ENCODE results near the gene ACTL10.
A peak's percentile ranks its signal among the peaks of the same experiment; 100 is the strongest.

Gene ACTL10

DNA sequence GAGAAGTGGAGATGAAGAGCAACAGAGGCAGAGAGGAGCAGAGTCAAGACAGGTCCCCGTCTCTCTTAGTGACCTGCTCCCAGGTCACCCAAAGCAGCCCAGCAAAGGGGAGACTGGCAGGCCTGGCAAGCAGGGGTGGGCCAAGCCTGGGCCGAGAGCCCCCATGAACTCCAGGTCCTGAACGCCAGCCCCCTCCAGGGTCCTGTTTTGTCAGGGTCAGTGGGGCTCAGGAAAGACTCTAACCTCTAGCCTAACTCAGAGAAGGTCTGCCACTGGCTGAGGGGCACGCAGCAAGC lies 6.3 kb downstream of the ACTL10 start:
- FAIRE-seq (no peak), DNase-seq (ENCODE audit: insufficient read length, low spot score) (no peak)
- no peak for TF ChIP-seq POLR2A (IDR thresholded peaks at IDR 0.05; ENCODE audit: low read depth, low read length)

DNA sequence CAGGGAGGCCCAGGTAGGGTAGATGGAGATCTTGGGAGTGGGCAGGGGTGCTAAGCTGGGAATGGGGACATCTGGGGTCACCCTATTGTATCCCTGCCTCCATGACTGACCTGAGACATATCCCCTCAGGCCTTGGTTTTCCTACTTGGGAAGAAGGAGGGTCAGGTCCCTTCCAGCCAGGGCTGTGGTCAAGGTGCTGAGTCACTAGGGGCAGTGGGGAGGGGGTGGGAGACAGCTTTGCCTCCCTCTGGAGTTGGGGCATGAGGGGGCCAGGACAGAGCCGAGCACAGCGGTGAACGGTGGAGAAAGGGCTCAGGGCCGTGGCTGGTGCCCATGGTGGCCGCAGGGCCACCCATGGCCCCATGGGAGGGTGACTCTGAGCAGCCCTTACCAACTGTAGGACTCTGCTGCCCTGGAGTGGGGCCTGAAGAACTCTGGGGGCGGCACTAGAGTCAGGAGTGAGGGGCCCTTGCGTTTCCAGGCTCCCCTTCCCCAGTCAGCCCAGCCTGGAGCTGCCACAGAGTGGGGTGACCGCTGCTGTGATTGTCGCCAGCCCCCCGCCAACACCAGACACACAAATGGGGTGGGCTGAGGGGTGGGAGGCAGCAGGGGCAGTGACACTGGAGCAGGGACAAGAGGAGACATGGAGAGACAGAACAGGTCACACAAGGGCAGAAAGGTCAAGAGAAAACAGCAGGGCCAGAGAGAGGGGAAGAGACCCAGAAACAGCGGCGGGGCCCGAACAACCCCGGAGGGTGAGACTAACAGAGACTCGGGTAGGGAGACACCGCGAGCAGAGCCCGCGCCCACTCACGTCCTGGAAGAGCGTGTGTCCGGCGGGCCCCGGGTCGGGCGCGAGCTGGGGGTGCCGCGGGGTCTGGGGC lies 6.9 kb downstream of the ACTL10 start:
- TF ChIP-seq POLR2A (IDR thresholded peaks at IDR 0.05; ENCODE audit: low read depth, low read length), result no peak
- FAIRE-seq (no peak), DNase-seq (ENCODE audit: insufficient read length, low spot score) (peak; percentile 95)

DNA sequence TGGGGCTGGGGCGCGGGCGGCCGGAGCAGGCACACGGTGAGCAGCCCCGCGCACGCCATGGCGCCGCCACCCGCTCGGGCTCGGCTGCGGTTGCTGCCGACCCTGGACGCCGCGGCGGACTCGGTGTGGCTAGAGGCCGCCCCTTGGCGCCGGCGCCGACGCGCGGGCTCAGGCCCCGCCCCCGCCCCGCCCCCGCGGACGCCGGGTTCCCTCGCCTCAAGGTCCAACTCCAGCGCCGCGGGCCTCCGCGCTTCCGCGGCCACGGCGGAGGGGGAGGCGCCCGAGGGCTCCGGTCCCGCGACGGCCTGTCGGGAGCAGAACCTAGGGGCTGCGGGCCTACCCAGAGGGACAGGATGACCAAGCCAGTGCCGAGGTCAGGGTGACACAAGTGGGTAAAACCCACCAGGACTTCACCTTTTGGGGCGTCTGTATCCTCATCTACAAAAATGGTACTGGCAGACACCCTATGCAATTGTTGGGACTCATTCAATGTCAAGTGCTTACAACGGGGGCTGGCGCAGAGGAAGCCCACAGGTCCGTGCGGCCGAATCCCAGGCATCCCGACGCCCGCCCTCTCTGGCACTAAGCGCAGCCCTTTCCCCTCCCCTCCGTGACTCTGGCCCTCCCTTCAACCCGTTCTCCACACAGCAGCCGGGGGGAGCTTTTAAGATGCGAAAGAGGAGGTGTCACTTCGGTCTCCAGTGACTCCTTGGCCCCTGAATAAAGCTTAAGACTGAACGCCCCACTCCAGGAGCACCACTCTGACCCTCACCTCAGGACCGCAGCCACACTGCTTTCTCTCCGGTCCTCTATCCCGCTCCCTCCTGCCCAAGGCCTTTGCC lies 7.8 kb downstream of the ACTL10 start, which contains the start of gene NECAB3:
Gene NECAB3 (minus strand): TSS at position 135 of the 842 bp plus-strand sequence. CDS start 76 bp downstream, at position 59.
- TF ChIP-seq POLR2A (IDR thresholded peaks at IDR 0.05; ENCODE audit: low read depth, low read length), result peak; percentile 95
- DNase-seq (ENCODE audit: insufficient read length, low spot score), result peak; percentile 98
- FAIRE-seq, result no peak

DNA sequence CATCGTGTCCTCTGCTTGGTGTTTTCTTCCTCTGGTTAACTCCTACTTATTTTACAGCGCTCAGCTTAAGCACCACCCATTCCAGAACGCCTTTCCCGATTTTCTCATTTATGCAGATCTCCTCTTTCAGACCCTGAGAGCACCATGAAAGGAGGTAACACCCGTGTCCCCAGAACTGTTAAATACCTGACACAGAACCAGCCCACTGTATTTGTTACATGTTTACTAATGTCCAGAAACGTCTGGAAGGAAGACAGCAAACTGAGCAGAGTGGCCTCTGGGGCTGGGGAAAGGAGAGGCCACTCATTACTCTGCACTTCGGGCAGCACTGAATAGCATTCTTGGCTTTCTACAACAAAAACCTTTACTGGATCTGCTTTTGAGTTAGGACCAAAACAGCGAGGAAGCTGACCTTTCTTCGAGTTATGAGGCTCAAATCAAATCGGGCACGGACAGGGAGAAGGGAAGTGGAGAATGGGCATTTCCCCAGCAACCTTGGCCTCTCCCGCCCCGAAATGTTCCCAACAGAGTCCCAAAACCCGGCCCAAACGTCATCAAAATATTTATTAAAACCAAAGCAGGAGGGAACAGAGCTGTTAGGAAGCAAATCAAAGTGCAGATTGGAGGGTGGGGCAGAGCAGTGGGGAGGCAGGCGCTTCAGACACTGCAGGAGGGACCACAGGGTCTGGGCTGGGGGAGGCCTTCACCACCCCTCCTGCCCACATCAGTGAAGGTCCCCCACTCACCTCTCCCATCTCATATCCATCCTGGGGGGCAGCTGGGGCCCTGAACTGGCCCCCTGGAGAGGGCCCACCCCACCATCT lies 8.6 kb downstream of the ACTL10 start:
- FAIRE-seq (no peak), DNase-seq (ENCODE audit: insufficient read length, low spot score) (no peak)
- no peak for TF ChIP-seq POLR2A (IDR thresholded peaks at IDR 0.05; ENCODE audit: low read depth, low read length)

DNA sequence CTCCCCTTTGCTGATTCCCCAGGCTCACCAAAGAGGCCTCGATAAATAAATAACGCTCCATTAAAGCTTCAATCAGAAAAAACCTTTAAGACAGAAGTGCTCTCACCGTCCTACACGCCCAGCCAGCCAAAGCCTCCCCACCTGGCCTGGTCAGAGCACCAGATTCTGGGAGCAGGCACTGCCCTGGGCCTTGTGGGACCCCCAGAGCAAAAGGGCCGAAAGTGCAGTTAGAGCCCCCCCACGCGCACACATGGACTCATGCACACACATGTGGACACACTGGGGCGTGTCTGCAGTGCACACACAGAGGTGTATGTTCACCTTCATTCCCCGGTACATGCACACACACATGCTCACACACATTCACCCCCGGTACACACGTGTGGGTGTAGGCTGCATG lies 9.4 kb downstream of the ACTL10 start:
- DNase-seq (ENCODE audit: insufficient read length, low spot score) (no peak), FAIRE-seq (no peak)
- TF ChIP-seq POLR2A (IDR thresholded peaks at IDR 0.05; ENCODE audit: low read depth, low read length), result no peak

DNA sequence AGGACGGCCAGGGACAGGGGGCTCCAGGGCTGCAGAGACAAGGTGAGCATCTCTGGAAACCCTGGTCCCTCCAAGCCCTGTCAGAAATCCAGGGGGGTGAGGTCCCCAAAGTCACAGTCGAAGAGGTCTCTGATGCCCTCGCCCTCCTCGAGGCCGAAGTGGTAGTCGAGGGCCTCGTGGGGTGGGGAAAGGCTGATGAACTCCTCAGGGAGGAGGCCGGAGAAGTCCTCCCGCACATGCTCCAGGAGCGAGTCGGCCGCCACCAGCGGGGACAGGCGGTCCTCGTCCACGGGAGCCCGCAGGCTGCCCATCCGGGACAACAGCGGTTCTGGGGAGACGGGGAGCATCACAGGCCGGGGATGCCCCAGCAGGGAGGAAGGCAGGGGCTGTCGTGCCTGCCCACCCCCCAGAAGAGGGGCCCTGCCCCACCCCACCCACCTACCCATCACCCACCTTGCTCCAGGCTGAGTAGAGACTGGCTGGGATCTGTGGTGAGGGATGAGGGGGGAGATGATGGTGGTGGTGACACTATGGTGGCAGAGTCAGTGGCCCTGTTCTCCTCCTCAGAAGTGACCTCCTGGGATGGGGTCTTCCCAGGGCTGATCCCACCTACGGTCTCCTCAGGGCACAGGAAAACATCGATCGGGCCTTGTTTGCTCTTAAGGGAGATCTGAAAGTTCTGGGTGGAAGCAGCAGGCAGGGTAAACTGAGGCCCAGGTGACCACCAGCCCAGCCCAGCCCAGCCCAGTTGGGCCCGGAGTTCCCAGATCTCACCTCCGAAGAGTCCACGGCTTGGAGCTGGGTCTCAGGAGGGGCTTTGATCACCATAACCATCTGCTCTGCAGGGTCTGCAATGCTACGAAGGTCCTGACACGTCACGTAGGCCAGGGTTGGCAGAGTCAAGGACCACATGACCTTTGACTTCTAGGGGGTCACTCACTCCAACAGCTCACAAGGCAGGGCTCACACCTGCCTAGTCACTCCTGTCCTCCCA lies 10.2 kb downstream of the ACTL10 start:
- TF ChIP-seq POLR2A (IDR thresholded peaks at IDR 0.05; ENCODE audit: low read depth, low read length), result no peak
- FAIRE-seq (no peak), DNase-seq (ENCODE audit: insufficient read length, low spot score) (no peak)

DNA sequence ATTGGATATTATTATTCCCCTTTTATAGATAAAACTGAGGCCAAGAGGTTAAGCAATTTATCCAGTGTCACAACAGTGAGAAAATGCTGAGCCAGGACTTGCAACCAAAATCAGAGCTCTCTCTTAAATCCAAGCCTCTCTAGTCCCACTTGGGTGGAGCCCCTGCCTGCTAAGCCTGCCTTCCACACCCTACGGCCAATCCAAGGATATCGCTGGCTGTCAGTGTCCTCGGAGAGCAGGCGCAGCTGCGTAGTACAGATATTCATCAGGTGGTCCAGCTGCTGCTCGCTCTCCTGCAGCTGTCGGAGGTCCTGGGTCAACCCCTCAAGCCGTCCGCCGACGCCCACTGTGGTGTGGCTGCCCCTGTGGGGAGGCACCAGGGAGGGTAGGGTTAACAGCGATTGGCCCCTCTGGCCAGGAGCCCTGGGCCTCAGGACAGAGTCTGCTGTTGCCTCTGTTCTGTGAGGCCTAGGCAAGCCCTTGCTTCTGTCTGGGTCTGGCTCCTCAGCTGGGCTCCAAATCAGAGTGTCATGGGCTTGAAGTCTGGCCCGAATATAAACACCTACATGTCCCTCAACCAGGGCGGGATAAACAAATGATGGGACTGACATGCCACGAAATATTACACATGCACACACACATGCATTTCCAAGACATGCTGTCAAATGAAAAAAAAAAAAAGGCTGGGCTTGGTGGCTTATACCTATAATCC lies 11.4 kb downstream of the ACTL10 start:
- no peak for TF ChIP-seq POLR2A (IDR thresholded peaks at IDR 0.05; ENCODE audit: low read depth, low read length)
- FAIRE-seq, result no peak
- no peak for DNase-seq (ENCODE audit: insufficient read length, low spot score)

DNA sequence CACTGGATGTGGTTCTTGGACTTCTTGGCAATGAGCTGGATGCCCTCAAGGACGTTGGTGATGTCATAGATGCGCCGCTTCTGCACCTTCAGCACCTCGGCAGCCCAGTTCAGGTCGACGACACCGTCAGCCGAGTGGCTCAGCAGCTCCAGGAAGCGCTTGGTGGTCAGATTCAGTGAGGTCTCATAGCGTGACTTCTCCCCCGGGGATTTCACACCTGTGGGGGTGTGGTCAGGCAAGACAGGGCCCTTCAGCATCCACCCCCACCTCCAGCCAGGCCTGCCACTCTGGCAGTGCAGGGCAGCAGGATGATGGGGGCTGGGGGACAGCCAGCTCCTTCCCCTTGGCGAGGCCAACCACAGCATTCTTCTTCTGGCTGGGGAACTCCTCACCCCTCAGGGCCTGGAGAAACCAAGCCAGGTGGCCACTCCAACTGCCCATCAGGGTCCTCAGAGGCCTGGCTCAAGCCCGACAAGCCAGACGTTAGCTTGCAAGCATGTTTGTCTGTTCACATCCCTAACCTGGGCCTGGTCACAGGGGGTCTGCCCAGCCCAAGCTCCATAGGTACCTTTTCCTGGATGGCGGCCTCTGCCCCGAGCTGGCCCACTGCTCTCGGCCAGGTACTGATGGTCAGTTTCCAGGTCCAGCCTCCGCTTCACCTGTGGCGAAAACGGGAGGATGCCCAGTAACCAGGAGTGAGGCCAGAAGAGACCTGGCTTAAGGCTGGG lies 13.2 kb downstream of the ACTL10 start:
- no peak for FAIRE-seq
- no peak for DNase-seq (ENCODE audit: insufficient read length, low spot score)
- TF ChIP-seq POLR2A (IDR thresholded peaks at IDR 0.05; ENCODE audit: low read depth, low read length), result no peak

DNA sequence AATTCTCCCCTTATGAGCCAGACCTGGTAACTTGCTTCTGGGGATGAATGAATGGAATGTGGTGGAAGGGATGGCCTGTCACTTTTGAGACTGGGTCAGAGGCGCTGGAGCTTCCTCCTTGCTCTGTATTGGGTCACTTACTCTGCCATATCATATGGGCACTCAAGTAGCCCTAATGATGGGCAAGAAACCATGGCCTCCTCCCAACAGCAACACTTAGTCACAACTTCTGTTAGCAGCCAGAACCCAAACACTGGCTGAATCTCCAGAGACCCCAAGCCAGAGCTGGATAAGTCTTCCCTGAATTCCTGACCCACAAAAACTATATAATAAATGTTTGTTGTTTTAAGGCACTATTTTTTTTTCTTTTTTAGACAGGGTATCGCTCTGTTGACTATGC lies 13.9 kb downstream of the ACTL10 start:
- FAIRE-seq, result no peak
- DNase-seq (ENCODE audit: insufficient read length, low spot score), result no peak
- TF ChIP-seq POLR2A (IDR thresholded peaks at IDR 0.05; ENCODE audit: low read depth, low read length), result no peak

DNA sequence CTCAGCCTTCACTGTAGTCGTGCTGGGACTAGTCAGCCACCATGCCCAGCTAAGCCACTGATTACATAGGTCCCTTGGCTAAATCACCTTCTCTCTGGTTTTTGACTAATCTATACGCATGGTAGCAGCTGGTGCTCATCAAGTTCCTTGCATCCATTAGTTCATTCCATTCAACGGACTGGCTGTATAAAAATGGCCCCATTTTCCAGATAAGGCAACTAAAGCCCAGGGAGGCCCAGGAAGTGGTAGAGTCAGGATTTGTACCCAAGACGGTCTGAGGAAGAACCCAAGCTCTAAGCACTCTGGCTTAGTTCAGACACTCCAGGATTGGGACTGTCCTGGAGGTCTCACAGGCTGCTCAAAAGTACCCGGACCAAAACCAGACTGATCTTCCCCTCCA lies 14.5 kb downstream of the ACTL10 start:
- TF ChIP-seq POLR2A (IDR thresholded peaks at IDR 0.05; ENCODE audit: low read depth, low read length), result no peak
- no peak for FAIRE-seq
- no peak for DNase-seq (ENCODE audit: insufficient read length, low spot score)

DNA sequence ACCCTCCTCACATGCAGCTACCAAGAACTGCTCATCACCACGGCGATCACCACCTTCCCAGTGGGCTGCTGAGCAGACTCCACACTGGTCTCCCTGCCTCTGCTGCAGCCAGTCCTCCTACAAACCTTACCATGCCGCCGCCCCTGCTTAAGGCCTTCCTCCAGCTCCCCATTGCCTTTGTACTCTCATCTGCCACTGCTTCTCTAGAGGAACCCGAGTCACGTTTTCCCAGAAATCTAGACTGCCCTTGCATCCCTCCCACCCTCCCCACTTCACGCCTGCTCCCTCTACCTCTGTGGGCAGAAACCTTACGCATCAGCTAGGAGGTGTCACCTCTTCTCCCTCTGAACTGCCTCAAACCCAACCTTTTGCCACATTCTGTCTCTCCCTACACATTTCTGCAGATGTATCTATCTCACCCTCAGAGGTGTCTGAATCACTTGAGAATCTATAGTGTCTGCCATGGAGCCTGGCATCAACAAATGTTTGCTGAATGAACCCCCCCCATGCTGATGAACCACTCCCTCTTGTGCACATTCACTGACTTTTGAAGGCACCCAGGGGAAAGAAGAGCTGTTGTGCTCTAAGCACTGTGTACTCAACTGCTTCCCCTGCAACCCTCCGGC lies 15.1 kb downstream of the ACTL10 start:
- TF ChIP-seq POLR2A (IDR thresholded peaks at IDR 0.05; ENCODE audit: low read depth, low read length), result no peak
- FAIRE-seq, result no peak
- DNase-seq (ENCODE audit: insufficient read length, low spot score), result no peak
